Endothelial cell of umbilical vein (primary cell): Measurements from ENCODE around the gene ZNF263. TPM values are rescaled to one million over a fixed set of nuclear protein-coding genes. Genes with fewer than 3 reads are reported as not detected.
A peak's percentile ranks its signal among the peaks of the same experiment; 100 is the strongest.

Experiments
- BruUV-seq: library from RNA; stranded (reverse); fragments of 400-500 nt; replicated peaks from 2 replicates; lab custom pipeline; 2021; lab: Mats Ljungman, UMichigan
- CTCF ChIA-PET: fragments of 300-600, 350-600 bp; sonication (Branson Sonifier 250); formaldehyde crosslinking; loops from one replicate; lab custom pipeline; 2021; ENCODE audit warnings: antibody characterized with exemption, inconsistent platforms; lab: Charles Lee
- POLR2A ChIA-PET: fragments of 300-600, 350-600 bp; sonication (Branson Sonifier 250); formaldehyde crosslinking; loops from one replicate; lab custom pipeline; 2021; ENCODE audit warnings: antibody characterized with exemption, inconsistent platforms; lab: Charles Lee
- DNase-seq: peaks from one replicate; pipeline ENCODE4 v3.0.0-alpha.2; 2011; ENCODE audit warnings: low read depth, low spot score
- FAIRE-seq: peaks from 2 replicates; lab custom pipeline; 2011; peaks lifted over from hg19 to GRCh38; lab: Jason Lieb, UNC
- H2AFZ ChIP-seq: 2 replicates; pipeline ENCODE4 v1.6.0; 2012; ENCODE audit warnings: low read depth, low read length, control low read depth, inconsistent platforms
- H3K27ac ChIP-seq: 2 replicates; pipeline ENCODE4 v1.5.1; 2011; ENCODE audit warnings: low read depth, mild to moderate bottlenecking, control low read depth, low read length, moderate library complexity; ENCODE audit not compliant: insufficient read depth
- H3K27me3 ChIP-seq, 2 experiments: 2 replicates each; pipeline versions ENCODE4 v1.6.0 to v1.6.1; 2011; ENCODE audit warnings: low read length in 2 of 2, mixed read lengths in 1 of 2; ENCODE audit not compliant: control insufficient read depth in 2 of 2, insufficient read depth in 2 of 2
- H3K36me3 ChIP-seq, 2 experiments: 2 replicates in 1 of 2; 3 replicates in 1 of 2; pipeline ENCODE4 v1.5.1; 2011; ENCODE audit warnings: low read length in 2 of 2, mild to moderate bottlenecking in 1 of 2, moderate library complexity in 1 of 2; ENCODE audit not compliant: control insufficient read depth in 2 of 2, insufficient read depth in 2 of 2; ENCODE audit errors: extremely low read depth in 1 of 2
- H3K4me1 ChIP-seq: 3 replicates; pipeline ENCODE4 v1.5.1; 2011; ENCODE audit warnings: mild to moderate bottlenecking, low read length; ENCODE audit not compliant: control insufficient read depth, insufficient read depth; ENCODE audit errors: extremely low read depth
- H3K4me2 ChIP-seq: 2 replicates; pipeline ENCODE4 v1.6.1; 2011; ENCODE audit warnings: low read length, control low read depth, mixed read lengths; ENCODE audit not compliant: insufficient read depth
- H3K4me3 ChIP-seq, 3 experiments: fragments of 200-600 bp in 1 of 3; sonication (generic), shearing (Covaris generic) in 1 of 3; replicated peaks in 1 of 3; 2 replicates each; pipeline ENCODE4 v1.5.1; 2011 to 2016; ENCODE audit warnings: control low read depth in 3 of 3, low read length in 3 of 3, mild to moderate bottlenecking in 2 of 3, inconsistent platforms in 1 of 3, low read depth in 1 of 3, moderate library complexity in 1 of 3; ENCODE audit not compliant: insufficient read depth in 1 of 3
- H3K79me2 ChIP-seq: 2 replicates; pipeline ENCODE4 v1.6.0; 2012; ENCODE audit warnings: low read length, inconsistent platforms; ENCODE audit not compliant: control insufficient read depth, insufficient read depth
- H3K9ac ChIP-seq: replicated peaks from 2 replicates; pipeline ENCODE3; 2011; ENCODE audit warnings: low read length, control low read depth; ENCODE audit not compliant: insufficient read depth; ENCODE audit errors: extremely low read depth
- H3K9me1 ChIP-seq: replicated peaks from 3 replicates; pipeline ENCODE4 v1.6.0; 2011; ENCODE audit warnings: mild to moderate bottlenecking, low read length; ENCODE audit not compliant: control insufficient read depth, insufficient read depth; ENCODE audit errors: extremely low read depth
- H3K9me3 ChIP-seq: replicated peaks from 2 replicates; pipeline ENCODE4 v1.5.1; 2012; ENCODE audit warnings: low read length, inconsistent platforms; ENCODE audit not compliant: control insufficient read depth, insufficient read depth
- H4K20me1 ChIP-seq: replicated peaks from 2 replicates; pipeline ENCODE3; 2011; ENCODE audit warnings: mild to moderate bottlenecking, low read length; ENCODE audit not compliant: control insufficient read depth, insufficient read depth; ENCODE audit errors: extremely low read depth
- EZH2 ChIP-seq: IDR thresholded peaks from 2 replicates; pipeline ENCODE4 v1.6.1; 2012; ENCODE audit warnings: borderline replicate concordance, low read depth, mild to moderate bottlenecking, moderate library complexity, low read length, inconsistent platforms; ENCODE audit not compliant: severe bottlenecking
- FOS ChIP-seq: IDR thresholded peaks from 2 replicates; pipeline ENCODE4 v1.6.1; 2011; ENCODE audit warnings: mild to moderate bottlenecking, low read length, moderate library complexity, borderline replicate concordance; ENCODE audit not compliant: insufficient read depth
- GATA2 ChIP-seq: IDR thresholded peaks from 2 replicates; pipeline ENCODE4 v1.7.0; 2011; ENCODE audit warnings: low read depth, mild to moderate bottlenecking, moderate library complexity, mixed read lengths, low read length; ENCODE audit not compliant: insufficient read length, insufficient read depth
- JUN ChIP-seq: IDR thresholded peaks from 2 replicates; pipeline ENCODE4 v1.6.1; 2011; ENCODE audit warnings: borderline replicate concordance, low read depth; ENCODE audit not compliant: insufficient read length, insufficient read depth
- MYC ChIP-seq: IDR thresholded peaks from one replicate; pipeline ENCODE4 v1.6.1; 2011; ENCODE audit warnings: mild to moderate bottlenecking, low read depth, low read length
- POLR2A ChIP-seq: IDR thresholded peaks from 2 replicates; pipeline ENCODE4 v1.6.1; 2012; ENCODE audit warnings: low read depth, mild to moderate bottlenecking, control low read depth, low read length
- POLR2AphosphoS5 ChIP-seq: IDR thresholded peaks from 2 replicates; pipeline ENCODE4 v1.6.1; 2012; ENCODE audit warnings: low read depth, mild to moderate bottlenecking, control low read depth, low read length, moderate library complexity; ENCODE audit not compliant: insufficient read depth
- dilution Hi-C: fragments of 300-500 bp; cut with MboI; formaldehyde crosslinking; loops from one replicate; pipeline ENCODE4 v1.15.0; 2019; ENCODE audit warnings: low sequenced_read_pairs; ENCODE audit not compliant: extremely low pct_ligation_motif_present
- intact Hi-C: fragments of 100-400 bp; cut with micrococcal nuclease; formaldehyde crosslinking; loops from one replicate; pipeline ENCODE4 v1.10.0; 2022
- polyA plus RNA-seq, 4 experiments: library from polyadenylated mRNA; depleted of rRNA in 3 of 4; stranded (reverse) in 3 of 4; unstranded in 1 of 4; fragments of >200 nt; gene quantifications; 2 replicates each; pipeline versions ENCODE4 v1.2.1 to v1.2.3, GENCODE V29; 2011 to 2012; ENCODE audit warnings: missing spikeins in 1 of 4
- total RNA-seq: library from RNA; stranded (reverse); gene quantifications from 2 replicates; pipeline ENCODE4 v1.2.3, GENCODE V29; 2021
- TF ChIP-seq, protein P1 (sequence below), 2 donors: IDR thresholded peaks; 1 replicate in 1 of 2; 2 replicates in 1 of 2; pipeline ENCODE4 v1.5.1; 2011; ENCODE audit warnings: low read length in 2 of 2, mild to moderate bottlenecking in 2 of 2, moderate library complexity in 2 of 2, control low read depth in 1 of 2, inconsistent platforms in 1 of 2, low read depth in 1 of 2; ENCODE audit not compliant: insufficient read depth in 1 of 2; ENCODE audit errors: extremely low read depth in 1 of 2
- TF ChIP-seq, protein P2 (sequence below): IDR thresholded peaks from 2 replicates; pipeline ENCODE4 v1.6.1; 2011; ENCODE audit not compliant: insufficient read depth, insufficient read length

ZNF263 gene
- total and polyA plus RNA-seq, 2 donors (not counting 3 experiments of a cell fraction or from before 2014, with no cell fraction given) = 10.9 to 20.8 TPM

- intact Hi-C loops = loop anchor here (1.0 kb wide), 6 partner anchors 19 to 236 kb away; partner anchors contain the start of genes TIGD7, ZNF174, ZNF200 and ZNF263
- H3K27ac ChIP-seq = peak overlapping the region; percentile 67
- CTCF ChIA-PET = interaction anchor here (0.6 to 1.3 kb wide), 7 partner anchors 11 to 194 kb away, joined by 3 to 8 read pairs (median 3); partner anchors contain the start of gene ZNF263
- H2AFZ ChIP-seq = peak overlapping the region; percentile 86
- H3K9me1 ChIP-seq = no peaks in the 10 kb centered on the region
- H3K36me3 ChIP-seq = no peaks in the 10 kb centered on the region
- H3K9me3 ChIP-seq = no peaks in the 10 kb centered on the region
- no peaks in the 10 kb centered on the region for H4K20me1 ChIP-seq
- TF ChIP-seq MYC (peak; percentile 78), FOS (no peak), GATA2 (no peak), JUN (no peak), EZH2 (no peak), POLR2AphosphoS5 (peak; percentile 90), POLR2A (peak; percentile 92)
- TF ChIP-seq, protein P1, sequence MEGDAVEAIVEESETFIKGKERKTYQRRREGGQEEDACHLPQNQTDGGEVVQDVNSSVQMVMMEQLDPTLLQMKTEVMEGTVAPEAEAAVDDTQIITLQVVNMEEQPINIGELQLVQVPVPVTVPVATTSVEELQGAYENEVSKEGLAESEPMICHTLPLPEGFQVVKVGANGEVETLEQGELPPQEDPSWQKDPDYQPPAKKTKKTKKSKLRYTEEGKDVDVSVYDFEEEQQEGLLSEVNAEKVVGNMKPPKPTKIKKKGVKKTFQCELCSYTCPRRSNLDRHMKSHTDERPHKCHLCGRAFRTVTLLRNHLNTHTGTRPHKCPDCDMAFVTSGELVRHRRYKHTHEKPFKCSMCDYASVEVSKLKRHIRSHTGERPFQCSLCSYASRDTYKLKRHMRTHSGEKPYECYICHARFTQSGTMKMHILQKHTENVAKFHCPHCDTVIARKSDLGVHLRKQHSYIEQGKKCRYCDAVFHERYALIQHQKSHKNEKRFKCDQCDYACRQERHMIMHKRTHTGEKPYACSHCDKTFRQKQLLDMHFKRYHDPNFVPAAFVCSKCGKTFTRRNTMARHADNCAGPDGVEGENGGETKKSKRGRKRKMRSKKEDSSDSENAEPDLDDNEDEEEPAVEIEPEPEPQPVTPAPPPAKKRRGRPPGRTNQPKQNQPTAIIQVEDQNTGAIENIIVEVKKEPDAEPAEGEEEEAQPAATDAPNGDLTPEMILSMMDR (IDR thresholded peaks at IDR 0.05; ENCODE audit: extremely low read depth in 1 of 2, insufficient read depth in 1 of 2, low read depth in 1 of 2, low read length in 2 of 2) = peak in 1 of 2 donors; percentile 16
- TF ChIP-seq, protein P2, sequence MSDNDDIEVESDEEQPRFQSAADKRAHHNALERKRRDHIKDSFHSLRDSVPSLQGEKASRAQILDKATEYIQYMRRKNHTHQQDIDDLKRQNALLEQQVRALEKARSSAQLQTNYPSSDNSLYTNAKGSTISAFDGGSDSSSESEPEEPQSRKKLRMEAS = peak; percentile 95
- H3K9ac ChIP-seq = peak overlapping the region; percentile 70
- BruUV-seq = TSS peak; percentile 65
- no peaks in the 10 kb centered on the region for H3K27me3 ChIP-seq
- peak; percentile 96 for FAIRE-seq
- peaks cover 3% of the 10 kb centered on the region for H3K4me1 ChIP-seq
- peak overlapping the region; percentile 87 for H3K4me2 ChIP-seq
- dilution Hi-C loops = no loop called here
- POLR2A ChIA-PET = no interaction called here
- H3K79me2 ChIP-seq = no peaks in the 10 kb centered on the region
- peak; percentile 98 for DNase-seq
- H3K4me3 ChIP-seq = peak overlapping the region; percentile 69 to 84 (median 78)
Measured at GRCh38 chr16:3264137-3265036, 18.9 kb upstream of the ZNF263 start.
